Epithelial cell of esophagus (primary cell): ENCODE data around the gene BAD.

Source experiments
- DNase-seq: peaks from one replicate; pipeline ENCODE4 v3.0.0; 2010; ENCODE audit warnings: low read depth
- H3K4me3 ChIP-seq: 2 replicates; pipeline ENCODE4 v1.5.1; 2011; ENCODE audit warnings: mild to moderate bottlenecking, low read length, control low read depth
- CTCF ChIP-seq: IDR thresholded peaks from 2 replicates; pipeline ENCODE4 v1.5.1; 2011; ENCODE audit warnings: low read depth, mild to moderate bottlenecking, low read length, control low read depth, inconsistent platforms; ENCODE audit not compliant: insufficient read depth; ENCODE audit errors: missing control alignments

The BAD gene

DNA sequence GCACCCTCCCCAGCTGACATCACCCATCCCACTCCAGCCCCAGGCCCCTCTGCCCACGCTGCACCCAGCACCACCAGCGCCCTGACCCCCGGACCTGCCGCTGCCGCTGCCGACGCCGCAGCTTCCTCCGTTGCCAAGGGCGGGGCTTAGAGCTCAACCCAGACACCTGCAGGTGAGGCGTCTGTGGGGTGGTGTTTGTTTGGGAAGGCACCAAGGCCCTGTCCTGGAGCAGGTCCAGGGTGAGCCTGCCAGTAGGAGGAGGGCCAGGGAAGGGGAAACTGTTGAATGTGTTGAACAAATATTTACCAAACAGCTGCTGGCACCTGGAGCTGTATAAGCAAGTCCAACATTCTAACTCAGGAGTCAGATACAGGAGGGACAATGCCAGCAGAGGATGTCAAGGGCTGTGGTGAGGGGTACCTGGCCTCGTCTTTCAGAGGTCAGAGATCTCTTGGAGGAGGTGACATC lies 46.9 kb downstream of the BAD start:
- TF ChIP-seq CTCF = no peak
- H3K4me3 ChIP-seq = peak overlapping the region; percentile 5
- peak; percentile 62 for DNase-seq

GRCh38 chr11:64235437-64236161 lies 48.9 kb downstream of the BAD start:
- DNase-seq = no peak
- TF ChIP-seq CTCF = no peak
- H3K4me3 ChIP-seq = peak overlapping the region; percentile 43

DNA sequence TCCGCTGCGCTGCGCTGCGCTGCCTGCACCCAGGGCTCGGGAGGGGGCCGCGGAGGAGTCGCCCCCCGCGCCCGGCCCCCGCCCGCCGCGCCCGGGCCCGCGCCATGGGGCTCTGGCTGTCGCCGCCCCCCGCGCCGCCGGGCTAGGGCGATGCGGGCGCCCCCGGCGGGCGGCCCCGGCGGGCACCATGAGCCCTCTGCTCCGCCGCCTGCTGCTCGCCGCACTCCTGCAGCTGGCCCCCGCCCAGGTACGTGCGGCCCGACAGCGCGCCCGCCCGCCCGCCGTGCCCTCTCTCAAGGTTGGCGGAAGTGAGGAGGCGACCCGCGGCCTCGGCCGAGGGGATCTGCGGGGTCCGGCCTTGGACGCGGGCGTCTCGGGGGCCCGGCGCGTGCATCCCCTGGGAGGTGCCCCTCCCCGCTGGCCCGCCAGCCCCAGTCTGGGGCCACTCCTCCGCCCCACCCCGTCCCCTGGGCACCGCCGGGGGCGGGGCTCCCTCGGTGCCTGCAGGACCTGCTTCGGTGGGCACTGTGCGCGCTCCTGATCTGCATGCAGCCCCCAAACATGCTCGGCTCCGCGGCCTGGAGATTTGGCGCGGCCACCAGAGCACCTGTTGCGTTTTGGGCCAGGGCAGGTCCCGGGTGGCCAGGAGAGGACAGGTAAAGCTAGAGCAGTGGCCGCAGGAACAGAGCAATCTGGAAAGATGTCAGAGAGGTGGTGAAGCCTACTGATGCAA lies 49.7 kb downstream of the BAD start:
- no peak for TF ChIP-seq CTCF
- H3K4me3 ChIP-seq = peak overlapping the region; percentile 43
- no peak for DNase-seq

GRCh38 chr11:64233913-64234586 lies 50.4 kb downstream of the BAD start, which contains the start of gene VEGFB:
VEGFB (plus strand) TSS chr11:64234584; CDS start chr11:64234834, 250 bp downstream.
- H3K4me3 ChIP-seq = peak within 1 kb of the TSS; percentile 48
- peak; percentile 51 for DNase-seq
- TF ChIP-seq CTCF = no peak

GRCh38 chr11:64232967-64233315 lies 51.5 kb downstream of the BAD start:
- H3K4me3 ChIP-seq = no peak overlapping the region
- TF ChIP-seq CTCF = no peak
- DNase-seq = no peak

DNA sequence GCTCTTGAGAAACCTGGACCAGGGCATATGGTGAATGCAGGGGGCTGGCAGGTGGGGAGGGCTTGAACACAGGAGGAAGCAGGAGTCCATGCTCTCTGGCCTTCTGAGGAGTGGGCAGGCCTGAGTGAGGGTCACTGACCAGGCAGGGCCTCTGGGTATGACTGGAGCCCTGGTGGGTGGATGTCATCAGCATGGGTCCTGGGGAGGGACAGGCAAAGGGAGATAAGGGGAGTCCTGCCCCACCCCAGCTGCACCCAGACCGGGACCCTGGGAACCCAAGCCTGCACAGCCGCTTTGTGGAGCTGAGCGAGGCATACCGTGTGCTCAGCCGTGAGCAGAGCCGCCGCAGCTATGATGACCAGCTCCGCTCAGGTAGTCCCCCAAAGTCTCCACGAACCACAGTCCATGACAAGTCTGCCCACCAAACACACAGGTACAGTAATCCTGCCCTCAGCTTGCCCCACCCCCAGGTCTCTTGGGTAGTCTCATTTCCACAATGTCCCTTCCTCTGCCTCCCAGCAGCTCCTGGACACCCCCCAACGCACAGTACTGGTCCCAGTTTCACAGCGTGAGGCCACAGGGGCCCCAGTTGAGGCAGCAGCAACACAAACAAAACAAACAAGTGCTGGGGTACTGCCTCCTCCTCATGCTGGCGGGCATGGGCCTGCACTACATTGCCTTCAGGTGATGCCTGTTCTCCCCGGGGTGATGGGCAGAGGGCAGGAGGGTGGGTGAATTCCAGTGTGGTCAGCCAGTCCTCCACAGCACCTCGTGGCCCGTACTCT lies 52.1 kb downstream of the BAD start:
- TF ChIP-seq CTCF = no peak
- H3K4me3 ChIP-seq = no peak overlapping the region
- no peak for DNase-seq
